HepG2 (cell line): Measurements from ENCODE around the gene STX10. TPM values are rescaled to one million over a fixed set of nuclear protein-coding genes. Genes with fewer than 3 reads are reported as not detected.

Source experiments
- ATF3 ChIP-seq: sonication (generic); formaldehyde crosslinking; IDR thresholded peaks from 2 replicates; pipeline ENCODE4 v1.4.0; 2020; ENCODE audit warnings: missing genetic modification reagents
- EP300 ChIP-seq, 3 experiments: sonication (generic) in 1 of 3; formaldehyde crosslinking in 1 of 3; IDR thresholded peaks; 2 replicates each; pipeline versions ENCODE4 v1.5.1 to v1.6.1; 2011 to 2020; ENCODE audit warnings: low read depth in 2 of 3, low read length in 2 of 3, borderline replicate concordance in 1 of 3, improper control_type of control experiment in 1 of 3, mild to moderate bottlenecking in 1 of 3, missing genetic modification reagents in 1 of 3, moderate library complexity in 1 of 3
- EZH2 ChIP-seq: conservative IDR thresholded peaks from 2 replicates; pipeline ENCODE4 v1.6.1; 2012; ENCODE audit warnings: mild to moderate bottlenecking, low read depth, low read length, moderate library complexity
- HDAC1 ChIP-seq: sonication (generic); formaldehyde crosslinking; IDR thresholded peaks from 2 replicates; pipeline ENCODE4 v1.5.1; 2020; ENCODE audit warnings: mild to moderate bottlenecking, missing genetic modification reagents
- HNF1A ChIP-seq, 2 experiments: sonication (generic) in 1 of 2; formaldehyde crosslinking in 1 of 2; IDR thresholded peaks; 2 replicates each; pipeline versions ENCODE4 v1.4.0 to v1.6.1; 2016 to 2020; ENCODE audit warnings: borderline replicate concordance in 1 of 2, low read depth in 1 of 2, mild to moderate bottlenecking in 1 of 2, missing genetic modification reagents in 1 of 2
- HOXA3 ChIP-seq: sonication (generic); formaldehyde crosslinking; IDR thresholded peaks from 2 replicates; pipeline ENCODE4 v1.5.0; 2020; ENCODE audit warnings: missing genetic modification reagents
- IKZF5 ChIP-seq: IDR thresholded peaks from 2 replicates; pipeline ENCODE4 v1.6.1; 2018; ENCODE audit warnings: missing genetic modification reagents, mild to moderate bottlenecking, missing compliant biosample characterization
- MXD1 ChIP-seq: sonication (generic); formaldehyde crosslinking; IDR thresholded peaks from 2 replicates; pipeline ENCODE4 v1.4.0; 2020; ENCODE audit warnings: mild to moderate bottlenecking, missing genetic modification reagents
- SNAPC5 ChIP-seq: sonication (generic); formaldehyde crosslinking; IDR thresholded peaks from 2 replicates; pipeline ENCODE4 v1.8.1; 2023; ENCODE audit warnings: mild to moderate bottlenecking, missing genetic modification reagents, borderline replicate concordance
- TEAD2 ChIP-seq: sonication (generic); formaldehyde crosslinking; IDR thresholded peaks from 2 replicates; pipeline ENCODE4 v1.9.0; 2021; ENCODE audit warnings: missing genetic modification reagents
- THAP8 ChIP-seq: sonication (generic); formaldehyde crosslinking; IDR thresholded peaks from 2 replicates; pipeline ENCODE4 v1.5.1; 2020; ENCODE audit warnings: missing genetic modification reagents, mild to moderate bottlenecking, borderline replicate concordance
- TRIM24 ChIP-seq: sonication (generic); formaldehyde crosslinking; IDR thresholded peaks from 2 replicates; pipeline ENCODE4 v1.8.0; 2022; ENCODE audit warnings: mild to moderate bottlenecking, missing genetic modification reagents
- TSC22D2 ChIP-seq: sonication (generic); formaldehyde crosslinking; IDR thresholded peaks from 2 replicates; pipeline ENCODE4 v1.5.1; 2020; ENCODE audit warnings: missing genetic modification reagents, mild to moderate bottlenecking, borderline replicate concordance
- ZBTB3 ChIP-seq: sonication (generic); formaldehyde crosslinking; IDR thresholded peaks from 2 replicates; pipeline ENCODE4 v1.4.0; 2020; ENCODE audit warnings: low read depth, mild to moderate bottlenecking, moderate library complexity, missing genetic modification reagents, borderline replicate concordance
- ZMYM2 ChIP-seq: sonication (generic); formaldehyde crosslinking; IDR thresholded peaks from 2 replicates; pipeline ENCODE4 v1.8.0; 2022; ENCODE audit warnings: mild to moderate bottlenecking, missing genetic modification reagents
- ZNF138 ChIP-seq: sonication (generic); formaldehyde crosslinking; IDR thresholded peaks from 2 replicates; pipeline ENCODE4 v1.5.0; 2020; ENCODE audit warnings: mild to moderate bottlenecking, low read depth, missing genetic modification reagents
- ZNF205 ChIP-seq: IDR thresholded peaks from 2 replicates; pipeline ENCODE4 v1.6.1; 2018; ENCODE audit warnings: missing biosample characterization, missing genetic modification reagents
- ZNF34 ChIP-seq: sonication (generic); formaldehyde crosslinking; IDR thresholded peaks from 2 replicates; pipeline ENCODE4 v1.4.0; 2020; ENCODE audit warnings: mild to moderate bottlenecking, missing genetic modification reagents, borderline replicate concordance
- ZNF572 ChIP-seq: sonication (generic); formaldehyde crosslinking; IDR thresholded peaks from 2 replicates; pipeline ENCODE4 v1.5.1; 2020; ENCODE audit warnings: mild to moderate bottlenecking, missing genetic modification reagents
- ZNF713 ChIP-seq: sonication (generic); formaldehyde crosslinking; IDR thresholded peaks from 2 replicates; pipeline ENCODE4 v1.4.0; 2020; ENCODE audit warnings: mild to moderate bottlenecking, missing genetic modification reagents
- ZSCAN12 ChIP-seq: sonication (generic); formaldehyde crosslinking; IDR thresholded peaks from 2 replicates; pipeline ENCODE4 v1.9.0; 2021; ENCODE audit warnings: mild to moderate bottlenecking, missing genetic modification reagents
- polyA plus RNA-seq, 8 experiments: library from polyadenylated mRNA; depleted of rRNA in 3 of 8; stranded (reverse) in 7 of 8; unstranded in 1 of 8; fragments of >200 nt; fragmentation: Illumina TruSeq in 4 of 8; extraction: Trizol in 4 of 8; gene quantifications; 2 replicates each; pipeline versions ENCODE4 v1.2.1 to v1.2.3, GENCODE V29; 2011 to 2016; ENCODE audit warnings: low read depth in 4 of 8, missing spikeins in 1 of 8, mixed read lengths in 1 of 8; ENCODE audit not compliant: insufficient read depth in 1 of 8
- total RNA-seq, 5 experiments: library from RNA; depleted of rRNA; stranded (reverse); fragments of >200 nt; fragmentation: Illumina TruSeq; extraction: Trizol; gene quantifications; 2 replicates each; pipeline ENCODE4 v1.2.3, GENCODE V29; 2016; ENCODE audit warnings: low read depth in 1 of 5

The STX10 gene
- total and polyA plus RNA-seq, 2 of the 13 experiments (the other 11 are each of a cell fraction or from before 2014, with no cell fraction given) = 47.9 to 66.4 TPM

GRCh38 chr19:13128583-13128982, 21.6 kb downstream of the STX10 start (continued):
- TF ChIP-seq ZNF138 (CRISPR knock-in tag) = no peak
- peak; percentile 63 to 74; a peak in 2 of 4 replicates for TF ChIP-seq EP300 (IDR thresholded peaks at IDR 0.05; ENCODE audit: low read depth in 2 of 2, low read length in 2 of 2)
- no peak for TF ChIP-seq EP300 (CRISPR knock-in tag; IDR thresholded peaks at IDR 0.05; ENCODE audit: borderline replicate concordance)
- no peak for TF ChIP-seq TSC22D2 (CRISPR knock-in tag)
- no peak for TF ChIP-seq ATF3 (CRISPR knock-in tag)
- no peak for TF ChIP-seq ZSCAN12 (CRISPR knock-in tag)
- peak; percentile 53; the same call in 1 of the 2 replicates for TF ChIP-seq HOXA3
- TF ChIP-seq HNF1A (IDR thresholded peaks at IDR 0.05; ENCODE audit: low read depth) = no peak
- TF ChIP-seq HNF1A (CRISPR knock-in tag; IDR thresholded peaks at IDR 0.05; ENCODE audit: borderline replicate concordance) = peak; percentile 21; the same call in 1 of the 2 replicates
- no peak for TF ChIP-seq TEAD2 (CRISPR knock-in tag)
- no peak for TF ChIP-seq ZBTB3 (CRISPR knock-in tag)
- no peak for TF ChIP-seq EZH2
- no peak for TF ChIP-seq SNAPC5 (CRISPR knock-in tag)
- TF ChIP-seq IKZF5 (CRISPR knock-in tag) = peak; percentile 63
- no peak for TF ChIP-seq TRIM24
- no peak for TF ChIP-seq ZMYM2 (CRISPR knock-in tag)
- no peak for TF ChIP-seq ZNF34 (CRISPR knock-in tag)
- 0 out of 2 replicates have a peak, but pooled peaks have one; percentile 16 for TF ChIP-seq ZNF205 (CRISPR knock-in tag)
- no peak for TF ChIP-seq ZNF572
- TF ChIP-seq ZNF713 = no peak
- TF ChIP-seq MXD1 = no peak
- TF ChIP-seq THAP8 (CRISPR knock-in tag) = no peak
- peak; percentile 76 for TF ChIP-seq HDAC1 (CRISPR knock-in tag)
